ENCODE data around the gene ANGEL1. TPM values are rescaled to one million over a fixed set of nuclear protein-coding genes. Genes with fewer than 3 reads are reported as not detected.

The ANGEL1 gene
- total and polyA plus RNA-seq, 9 of the 15 experiments (the other 6 are each of a cell fraction or from before 2014, with no cell fraction given) = 2.1 to 22.2 (median 7.3) TPM

- H4K20me1 ChIP-seq (replicated peaks; ENCODE audit: control insufficient read depth, insufficient read depth, low read length) = no peaks in the 10 kb centered on the region
- H3K9me1 ChIP-seq (ENCODE audit: control insufficient read depth, insufficient read depth, low read length) = no peaks in the 10 kb centered on the region
- CTCF ChIA-PET (ENCODE audit: low intra/inter-chr PET ratio) = no interaction called here
- 88% methylated on average over 2 of the region's 2 CpGs for WGBS (ENCODE audit: insufficient coverage, low coverage, missing lambda C conversion rate)
- no peak for DNase-seq (ENCODE audit: extremely low read depth in 1 of 4, low spot score in 3 of 4)
- no peak for ATAC-seq
- H3K4me2 ChIP-seq (ENCODE audit: insufficient read depth, low read length) = no peak overlapping the region
- no peak for FAIRE-seq
- POLR2A ChIA-PET = no interaction called here
- TF ChIP-seq ZKSCAN8 (CRISPR knock-in tag; IDR thresholded peaks at IDR 0.05) (no peak), CEBPB (tag; IDR thresholded peaks at IDR 0.05) (peak; percentile 82), CEBPG (CRISPR knock-in tag; IDR thresholded peaks at IDR 0.05) (no peak), CEBPG (tag; conservative IDR thresholded peaks at IDR 0.05 in 1 of 2, IDR thresholded peaks at IDR 0.05 in 1 of 2) (peak; percentile 43 to 84)
- no peaks in the 10 kb centered on the region for H3K27me3 ChIP-seq (ENCODE audit: control insufficient read depth in 2 of 2, insufficient read depth in 2 of 2, low read length in 2 of 2)
- intact Hi-C loops (cut with micrococcal nuclease) (no loop called here), in situ Hi-C loops (cut with MboI) (no loop called here)
- no peak overlapping the region for H3K9ac ChIP-seq (ENCODE audit: insufficient read depth in 1 of 2, low read depth in 2 of 2, low read length in 2 of 2)
- H3K79me2 ChIP-seq (ENCODE audit: control insufficient read depth, insufficient read depth, low read length) = no peaks in the 10 kb centered on the region
- no TSS peak for BruUV-seq (replicated peaks)
- H3K36me3 ChIP-seq (ENCODE audit: control insufficient read depth, insufficient read depth, low read length) = peaks cover 35% of the 10 kb centered on the region; the same call in 1 of the 3 replicates
- no peak overlapping the region for H3K4me3 ChIP-seq
- H3K27ac ChIP-seq (ENCODE audit: extremely low read depth, low read depth, low read length) = no peak overlapping the region
- H3K4me1 ChIP-seq (replicated peaks in 1 of 2; ENCODE audit: control insufficient read depth in 2 of 2, insufficient read depth in 2 of 2, low read length in 2 of 2) = no peaks in the 10 kb centered on the region
- H2AFZ ChIP-seq (ENCODE audit: low read depth, low read length) = no peak overlapping the region
- no peaks in the 10 kb centered on the region for H3K9me3 ChIP-seq (replicated peaks; ENCODE audit: control insufficient read depth, insufficient read depth, low read depth, low read length)
Observed at GRCh38 chr14:76792422-76792821, 20.3 kb downstream of the ANGEL1 start.

GRCh38 chr14:76786601-76787000 is 26.1 kb downstream of the ANGEL1 start:
- ATAC-seq = no peak
- Histone ChIP-seq H4K20me1 (replicated peaks; ENCODE audit: control insufficient read depth, insufficient read depth, low read length) (no peaks in the 10 kb centered on the region), H3K4me3 (no peak overlapping the region), H3K79me2 (ENCODE audit: control insufficient read depth, insufficient read depth, low read length) (no peaks in the 10 kb centered on the region), H3K9ac (ENCODE audit: insufficient read depth in 1 of 2, low read depth in 2 of 2, low read length in 2 of 2) (no peak overlapping the region), H3K4me1 (replicated peaks in 1 of 2; ENCODE audit: control insufficient read depth in 2 of 2, insufficient read depth in 2 of 2, low read length in 2 of 2) (peaks cover 0 to 7% of the 10 kb centered on the region in 2 experiments; a peak in 4 of 5 replicates), H2AFZ (ENCODE audit: low read depth, low read length) (no peak overlapping the region), H3K9me1 (ENCODE audit: control insufficient read depth, insufficient read depth, low read length) (no peaks in the 10 kb centered on the region), H3K27ac (ENCODE audit: extremely low read depth, low read depth, low read length) (no peak overlapping the region), H3K4me2 (ENCODE audit: insufficient read depth, low read length) (no peak overlapping the region), H3K9me3 (replicated peaks; ENCODE audit: control insufficient read depth, insufficient read depth, low read depth, low read length) (no peaks in the 10 kb centered on the region), H3K36me3 (ENCODE audit: control insufficient read depth, insufficient read depth, low read length) (peaks cover 44% of the 10 kb centered on the region; the same call in 2 of the 3 replicates), H3K27me3 (ENCODE audit: control insufficient read depth in 2 of 2, insufficient read depth in 2 of 2, low read length in 2 of 2) (no peaks in the 10 kb centered on the region)
- in situ Hi-C loops (cut with MboI) (no loop called here), intact Hi-C loops (cut with micrococcal nuclease) (no loop called here)
- FAIRE-seq = no peak
- POLR2A ChIA-PET = no interaction called here
- WGBS (ENCODE audit: insufficient coverage, low coverage, missing lambda C conversion rate) = 70% methylated on average over 2 of the region's 2 CpGs
- CTCF ChIA-PET (ENCODE audit: low intra/inter-chr PET ratio) = no interaction called here
- BruUV-seq (replicated peaks) = no TSS peak
- no peak for DNase-seq (ENCODE audit: extremely low read depth in 1 of 4, low spot score in 3 of 4)
- TF ChIP-seq ZNF280A (IDR thresholded peaks at IDR 0.05; ENCODE audit: low read depth, partially characterized antibody) (no peak), ZNF449 (CRISPR knock-in tag; IDR thresholded peaks at IDR 0.05) (no peak), PURB (CRISPR knock-in tag; IDR thresholded peaks at IDR 0.05; ENCODE audit: low read depth) (no peak), ZNF384 (IDR thresholded peaks at IDR 0.05; ENCODE audit: low read depth, low read length) (no peak), SRSF3 (IDR thresholded peaks at IDR 0.05; ENCODE audit: insufficient read depth, low read length) (no peak), HMBOX1 (IDR thresholded peaks at IDR 0.05) (no peak), SMAD3 (CRISPR knock-in tag; conservative IDR thresholded peaks at IDR 0.05) (no peak), ZNF830 (CRISPR knock-in tag; IDR thresholded peaks at IDR 0.05) (no peak)

All from K562 (cell line).